ENCODE results near the gene FAXDC2.

The FAXDC2 gene

DNA sequence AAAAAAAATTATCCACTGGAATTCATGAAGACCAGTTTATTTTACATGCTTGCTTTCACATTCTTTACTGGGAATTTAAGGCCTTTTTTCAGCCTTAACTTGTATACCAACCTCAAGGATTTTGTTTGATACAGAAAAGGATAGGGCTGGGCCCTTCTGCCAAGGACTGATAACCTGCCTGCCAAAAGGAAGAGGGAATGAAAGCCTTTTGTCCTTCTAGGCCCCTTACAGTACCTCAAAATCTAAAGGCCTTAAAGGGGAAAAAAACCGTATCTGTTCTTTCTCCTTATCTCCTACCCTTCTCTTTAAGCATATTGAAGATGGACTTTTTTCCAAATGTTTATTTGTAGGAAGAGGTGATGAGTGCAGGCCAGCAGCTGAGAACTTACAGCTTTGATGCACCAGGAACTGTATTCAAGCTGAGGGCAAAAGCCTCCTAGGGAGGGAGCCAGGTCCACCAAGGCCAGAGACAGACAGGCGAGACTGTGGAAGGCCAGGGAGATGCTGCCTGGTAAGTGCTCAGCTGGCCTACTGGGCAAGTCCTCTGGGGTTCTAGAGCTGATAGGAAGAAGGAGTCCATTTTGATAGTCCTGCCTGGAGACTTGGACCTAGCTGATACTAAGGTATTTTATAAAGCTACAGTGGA, 31.8 kb downstream of the FAXDC2 start:
- DNase-seq: no peak
- Histone ChIP-seq H3K9me3 (ENCODE audit: severe bottlenecking) (no peaks in the 10 kb centered on the region), H3K27ac (no peak overlapping the region), H3K27me3 (ENCODE audit: insufficient read depth, low read depth, severe bottlenecking) (no peaks in the 10 kb centered on the region), H3K4me3 (ENCODE audit: low read depth, low read length) (no peak overlapping the region), H3K36me3 (peaks cover 46% of the 10 kb centered on the region)
- TF ChIP-seq CTCF (IDR thresholded peaks at IDR 0.05; ENCODE audit: low read depth, low read length): no peak

GRCh38 chr5:154817815-154818214, 32.6 kb downstream of the FAXDC2 start:
- Histone ChIP-seq H3K4me3 (ENCODE audit: low read depth, low read length) (no peak overlapping the region), H3K27me3 (ENCODE audit: insufficient read depth, low read depth, severe bottlenecking) (no peaks in the 10 kb centered on the region), H3K9me3 (ENCODE audit: severe bottlenecking) (no peaks in the 10 kb centered on the region), H3K36me3 (peaks cover 54% of the 10 kb centered on the region), H3K27ac (no peak overlapping the region)
- DNase-seq: no peak
- no peak for TF ChIP-seq CTCF (IDR thresholded peaks at IDR 0.05; ENCODE audit: low read depth, low read length)

- Histone ChIP-seq H3K27me3 (ENCODE audit: insufficient read depth, low read depth, severe bottlenecking) (no peaks in the 10 kb centered on the region), H3K36me3 (peaks cover 60% of the 10 kb centered on the region), H3K4me3 (ENCODE audit: low read depth, low read length) (no peak overlapping the region), H3K9me3 (ENCODE audit: severe bottlenecking) (no peaks in the 10 kb centered on the region), H3K27ac (no peak overlapping the region)
- DNase-seq: no peak
- TF ChIP-seq CTCF (IDR thresholded peaks at IDR 0.05; ENCODE audit: low read depth, low read length): no peak
Measured at GRCh38 chr5:154816891-154817492, 33.4 kb downstream of the FAXDC2 start.

DNA sequence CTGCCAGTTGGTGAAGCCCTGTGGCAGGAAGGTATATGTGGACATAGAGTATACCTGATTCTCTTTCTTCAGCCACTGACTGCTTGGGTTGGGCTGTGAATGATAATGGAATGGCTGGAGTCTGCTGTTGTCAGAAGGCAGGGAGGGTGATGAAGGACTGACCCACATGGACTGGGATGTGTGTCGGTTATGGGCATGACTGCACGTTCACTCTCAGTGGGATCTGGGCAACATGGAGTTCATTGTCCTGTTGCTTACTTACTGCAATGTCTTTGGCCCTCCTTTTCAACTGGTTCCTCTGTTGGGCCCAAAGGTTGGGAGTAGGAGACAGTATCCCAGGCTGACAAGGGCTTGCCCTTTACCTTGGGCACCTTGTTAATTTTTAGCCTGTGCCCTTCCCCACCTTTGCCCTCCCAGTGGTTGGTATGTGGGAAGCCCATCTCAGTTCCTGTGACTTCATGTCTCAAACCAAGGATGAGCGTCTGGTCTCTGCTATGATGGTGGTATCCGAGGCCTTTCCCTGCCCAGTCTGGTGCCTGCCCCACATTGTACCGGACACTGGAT, 34.6 kb downstream of the FAXDC2 start:
- Histone ChIP-seq H3K9me3 (ENCODE audit: severe bottlenecking) (no peaks in the 10 kb centered on the region), H3K27ac (no peak overlapping the region), H3K36me3 (peaks cover 72% of the 10 kb centered on the region), H3K4me3 (ENCODE audit: low read depth, low read length) (no peak overlapping the region), H3K27me3 (ENCODE audit: insufficient read depth, low read depth, severe bottlenecking) (no peaks in the 10 kb centered on the region)
- no peak for TF ChIP-seq CTCF (IDR thresholded peaks at IDR 0.05; ENCODE audit: low read depth, low read length)
- DNase-seq: no peak

GRCh38 chr5:154815025-154815424, 35.4 kb downstream of the FAXDC2 start:
- DNase-seq: no peak
- Histone ChIP-seq H3K36me3 (peaks cover 80% of the 10 kb centered on the region), H3K27ac (no peak overlapping the region), H3K27me3 (ENCODE audit: insufficient read depth, low read depth, severe bottlenecking) (no peaks in the 10 kb centered on the region), H3K9me3 (ENCODE audit: severe bottlenecking) (no peaks in the 10 kb centered on the region), H3K4me3 (ENCODE audit: low read depth, low read length) (no peak overlapping the region)
- TF ChIP-seq CTCF (IDR thresholded peaks at IDR 0.05; ENCODE audit: low read depth, low read length): no peak

Measured in WERI-Rb-1 (cell line).